Measurements from ENCODE around the gene TMEM229B.

DNA sequence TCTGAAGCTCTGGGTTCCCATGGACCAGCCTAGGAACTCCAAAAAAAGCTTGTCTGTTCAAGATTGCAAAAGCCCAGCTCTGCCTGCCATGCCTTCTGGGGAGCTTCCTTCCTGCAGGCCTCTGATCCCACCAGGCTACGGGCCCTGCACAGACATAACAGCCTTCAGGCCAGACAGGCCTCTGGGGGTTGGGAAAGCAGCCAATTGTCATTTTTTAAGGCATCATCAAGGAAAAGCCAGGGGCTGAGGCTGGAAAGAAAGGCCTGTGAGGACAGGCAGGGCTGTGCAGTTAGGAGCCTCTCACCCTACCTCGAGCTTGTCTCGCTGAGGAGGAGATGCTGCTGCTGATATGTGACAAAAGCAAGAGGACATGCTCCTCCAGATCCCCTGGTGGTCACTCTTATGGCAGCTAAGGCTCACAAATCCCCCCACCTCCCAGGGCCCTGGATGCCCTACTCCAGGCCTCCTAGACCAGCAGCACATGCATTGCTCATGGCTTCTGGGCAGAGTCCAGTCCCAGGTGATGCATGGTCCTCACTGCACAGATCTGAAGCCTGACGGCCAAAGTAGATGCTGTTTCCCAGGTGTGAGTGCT, 2.9 kb downstream of the TMEM229B start:
- TF ChIP-seq POLR2AphosphoS5 (IDR thresholded peaks at IDR 0.05; ENCODE audit: borderline replicate concordance, low read depth, low read length), result no peak
- TF ChIP-seq EZH2 (IDR thresholded peaks at IDR 0.05), result no peak

Measured in SK-N-MC (cell line).